ENCODE data around the gene SAMD14. TPM values are rescaled to one million over a fixed set of nuclear protein-coding genes. Genes with fewer than 3 reads are reported as not detected.

Gene SAMD14
- total RNA-seq, 6 experiments from 2014 or later: 0.50 to 3.8 (median 0.77) TPM; not detected in 1

- Histone ChIP-seq H3K4me1 (peaks cover 0 to 64% (median 22%) of the 10 kb centered on the region in 4 donors), H3K27ac (peak overlapping the region; percentile 72 to 89 (median 87)), H3K36me3 (peaks cover 0 to 3% (median 0%) of the 10 kb centered on the region in 4 donors), H3K27me3 (no peaks in the 10 kb centered on the region), H3K9me3 (no peaks in the 10 kb centered on the region), H3K4me3 (peak overlapping the region; percentile 72 to 82 (median 74))
- DNase-seq: peak; percentile 55 to 91 (median 90)
- no peak for TF ChIP-seq CTCF (IDR thresholded peaks at IDR 0.05)
- TF ChIP-seq POLR2A (IDR thresholded peaks at IDR 0.05): no peak
- ATAC-seq: peak; percentile 32 to 68 (median 54)
- 0% methylated on average over 5 of the region's 5 CpGs for WGBS (ENCODE audit: insufficient coverage, low coverage, low lambda C conversion rate, missing lambda C conversion rate)
- intact Hi-C loops (cut with DNase I): no loop called here
These were observed 17.9 kb upstream of the SAMD14 start for GRCh38 chr17:50147841-50148225.

GRCh38 chr17:50146927-50147665, 17.1 kb upstream of the SAMD14 start:
- intact Hi-C loops (cut with DNase I): no loop called here
- peak overlapping the region; percentile 72 to 82 (median 74) for H3K4me3 ChIP-seq
- DNase-seq: peak in 2 of 3 donors; percentile 71 to 75
- peak in 3 of 4 donors; percentile 6 to 13 (median 9) for ATAC-seq
- H3K9me3 ChIP-seq: no peaks in the 10 kb centered on the region
- peaks cover 0 to 66% (median 22%) of the 10 kb centered on the region in 4 donors for H3K4me1 ChIP-seq
- no peaks in the 10 kb centered on the region for H3K27me3 ChIP-seq
- H3K27ac ChIP-seq: peak overlapping the region; percentile 72 to 89 (median 87)
- 8% methylated on average over 6 of the region's 15 CpGs for WGBS (ENCODE audit: insufficient coverage, low coverage, low lambda C conversion rate, missing lambda C conversion rate)
- peaks cover 0 to 7% (median 2%) of the 10 kb centered on the region in 4 donors for H3K36me3 ChIP-seq
- no peak for TF ChIP-seq POLR2A (IDR thresholded peaks at IDR 0.05)
- no peak for TF ChIP-seq CTCF (IDR thresholded peaks at IDR 0.05)

GRCh38 chr17:50146230-50146926, 16.4 kb upstream of the SAMD14 start:
- H3K9me3 ChIP-seq: no peaks in the 10 kb centered on the region
- intact Hi-C loops (cut with DNase I): no loop called here
- H3K27ac ChIP-seq: peak overlapping the region in 2 of 3 donors; percentile 72 to 87
- DNase-seq (peak in 2 of 3 donors; percentile 70 to 79), ATAC-seq (peak in 1 of 4 donors; percentile 0)
- TF ChIP-seq POLR2A (IDR thresholded peaks at IDR 0.05): no peak
- peak in 1 of 4 donors; percentile 10 for TF ChIP-seq CTCF (IDR thresholded peaks at IDR 0.05)
- WGBS (ENCODE audit: insufficient coverage, low coverage, low lambda C conversion rate, missing lambda C conversion rate): no CpG with 5 or more reads among the region's 10 CpGs
- H3K4me3 ChIP-seq: peak overlapping the region; percentile 72 to 82 (median 74)
- no peaks in the 10 kb centered on the region for H3K27me3 ChIP-seq
- peaks cover 0 to 65% (median 19%) of the 10 kb centered on the region in 4 donors for H3K4me1 ChIP-seq
- peaks cover 0 to 12% (median 4%) of the 10 kb centered on the region in 4 donors for H3K36me3 ChIP-seq

GRCh38 chr17:50145532-50146229, 15.7 kb upstream of the SAMD14 start:
- H3K4me1 ChIP-seq: peaks cover 0 to 62% (median 18%) of the 10 kb centered on the region in 4 donors

More at GRCh38 chr17:50145532-50146229, 15.7 kb upstream of the SAMD14 start:
- TF ChIP-seq POLR2A (IDR thresholded peaks at IDR 0.05) (no peak), CTCF (IDR thresholded peaks at IDR 0.05) (no peak)
- intact Hi-C loops (cut with DNase I): no loop called here
- H3K9me3 ChIP-seq: no peaks in the 10 kb centered on the region
- no peaks in the 10 kb centered on the region for H3K27me3 ChIP-seq
- ATAC-seq (no peak), DNase-seq (no peak)
- 44% methylated on average over 5 of the region's 11 CpGs for WGBS (ENCODE audit: insufficient coverage, low coverage, low lambda C conversion rate, missing lambda C conversion rate)
- peak overlapping the region in 1 of 3 donors; percentile 74 for H3K4me3 ChIP-seq
- H3K36me3 ChIP-seq: peaks cover 0 to 18% (median 4%) of the 10 kb centered on the region in 4 donors
- peak overlapping the region in 2 of 3 donors; percentile 21 to 87 for H3K27ac ChIP-seq

All from right lobe of liver (tissue), 6 donors.